ENCODE data around the gene SELENOK. TPM values are rescaled to one million over a fixed set of nuclear protein-coding genes. Genes with fewer than 3 reads are reported as not detected.

SELENOK gene
- total and polyA plus RNA-seq, 2 of the 4 experiments (the other 2 are of a cell fraction): 35.5 to 37.1 TPM

GRCh38 chr3:53890726-53891475, 758 bp downstream of the SELENOK start:
- no peak overlapping the region for H4K5ac ChIP-seq (ENCODE audit: low read depth, low read length)
- TF ChIP-seq RCOR1 (IDR thresholded peaks at IDR 0.05; ENCODE audit: insufficient replicate concordance, low read length): no peak
- TF ChIP-seq, protein P1, sequence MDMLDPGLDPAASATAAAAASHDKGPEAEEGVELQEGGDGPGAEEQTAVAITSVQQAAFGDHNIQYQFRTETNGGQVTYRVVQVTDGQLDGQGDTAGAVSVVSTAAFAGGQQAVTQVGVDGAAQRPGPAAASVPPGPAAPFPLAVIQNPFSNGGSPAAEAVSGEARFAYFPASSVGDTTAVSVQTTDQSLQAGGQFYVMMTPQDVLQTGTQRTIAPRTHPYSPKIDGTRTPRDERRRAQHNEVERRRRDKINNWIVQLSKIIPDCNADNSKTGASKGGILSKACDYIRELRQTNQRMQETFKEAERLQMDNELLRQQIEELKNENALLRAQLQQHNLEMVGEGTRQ (IDR thresholded peaks at IDR 0.05; ENCODE audit: low read depth, low read length): no peak
- TF ChIP-seq SMC3 (IDR thresholded peaks at IDR 0.05; ENCODE audit: low read depth, low read length): no peak
- TF ChIP-seq CEBPB (IDR thresholded peaks at IDR 0.05; ENCODE audit: low read depth, low read length): no peak
- no peak for TF ChIP-seq ELK1 (IDR thresholded peaks at IDR 0.05; ENCODE audit: borderline replicate concordance, low read depth, low read length)
- H3K23ac ChIP-seq (ENCODE audit: low read depth, low read length): peak overlapping the region; percentile 84
- no peak overlapping the region for H2BK15ac ChIP-seq (ENCODE audit: low read depth, low read length)
- peak overlapping the region; percentile 83 for H3K9ac ChIP-seq (ENCODE audit: low read depth, low read length)
- TSS peak; percentile 80 for BruUV-seq (replicated peaks)
- H2BK120ac ChIP-seq (ENCODE audit: low read depth, low read length): no peak overlapping the region
- peak overlapping the region; percentile 7 to 52; a peak in 2 of 4 replicates for H4K8ac ChIP-seq (ENCODE audit: low read depth in 2 of 2, low read length in 2 of 2)
- H3K56ac ChIP-seq (ENCODE audit: extremely low read depth, insufficient read depth, low read length): peak overlapping the region; percentile 71; the same call in 1 of the 2 replicates
- peak overlapping the region; percentile 43 for H3K4ac ChIP-seq (ENCODE audit: low read depth, low read length)
- H4K20me1 ChIP-seq (ENCODE audit: insufficient read depth, low read length): no peaks in the 10 kb centered on the region
- peak overlapping the region; percentile 80 for H3K4me3 ChIP-seq (ENCODE audit: insufficient read depth, low read depth, low read length)
- 15% methylated on average over 4 of the region's 21 CpGs; no CpG with 5 or more reads in 1 of the 2 experiments for WGBS, 2 experiments (ENCODE audit: extremely low coverage in 2 of 2, insufficient read length in 1 of 2)
- no peak overlapping the region for H2BK20ac ChIP-seq (ENCODE audit: low read depth, low read length)
- no peaks in the 10 kb centered on the region for H3K27me3 ChIP-seq (ENCODE audit: control insufficient read depth, insufficient read depth, low read length)
- dilution Hi-C loops (cut with HindIII; ENCODE audit: low sequenced_read_pairs, unreplicated experiment) (no loop called here), intact Hi-C loops (cut with micrococcal nuclease) (loop anchor here (1.0 kb wide), 1 partner anchor 9 kb away; the partner anchor contains the start of gene ACTR8), in situ Hi-C loops (cut with MboI; ENCODE audit: low sequenced_read_pairs) (loop anchor here (25.0 kb wide), 1 partner anchor 604 kb away; no protein-coding TSS in a partner anchor)
- 0 out of 2 replicates have a peak overlapping the region, but pooled peaks have one; percentile 11 for H3K14ac ChIP-seq (replicated peaks; ENCODE audit: low read depth, low read length)
- peak overlapping the region; percentile 35; the same call in 1 of the 2 replicates for H2AK5ac ChIP-seq (ENCODE audit: low read depth, low read length)
- peaks cover 4% of the 10 kb centered on the region for H3K36me3 ChIP-seq (ENCODE audit: control insufficient read depth, insufficient read depth, low read length)
- no peak overlapping the region for H3K18ac ChIP-seq (ENCODE audit: low read depth, low read length)
- ChIA-PET CTCF (interaction anchor here (1.0 kb wide), 1 partner anchor 48 kb away, joined by 3 read pairs; no protein-coding TSS in a partner anchor), POLR2A (ENCODE audit: unreplicated experiment) (interaction anchor here (1.4 kb wide), 1 partner anchor 9 kb away, joined by 4 read pairs; the partner anchor contains the start of gene ACTR8)
- no peaks in the 10 kb centered on the region for H3K9me3 ChIP-seq (ENCODE audit: control insufficient read depth, insufficient read depth, low read length)
- H3K9me1 ChIP-seq (ENCODE audit: insufficient read depth, low read length): no peaks in the 10 kb centered on the region
- H4K91ac ChIP-seq (ENCODE audit: insufficient read depth, low read depth, low read length): peak overlapping the region; percentile 26; the same call in 1 of the 2 replicates
- H2BK5ac ChIP-seq (ENCODE audit: low read depth, low read length, poor library complexity, severe bottlenecking): peak overlapping the region; percentile 6
- peak overlapping the region; percentile 92 for H2AK9ac ChIP-seq (replicated peaks; ENCODE audit: low read depth, low read length, poor library complexity)
- peak overlapping the region; percentile 85 for H3K4me2 ChIP-seq (ENCODE audit: low read depth, low read length)
- peaks cover 2% of the 10 kb centered on the region; the same call in 1 of the 2 replicates for H3K4me1 ChIP-seq (ENCODE audit: control insufficient read depth, insufficient read depth, low read length)
- DNase-seq: peak; percentile 42
- ATAC-seq (ENCODE audit: low read depth): no peak
- H3K27ac ChIP-seq (ENCODE audit: insufficient read depth, low read length): peak overlapping the region; percentile 67
- H2AFZ ChIP-seq (replicated peaks; ENCODE audit: low read length, poor library complexity): peak overlapping the region; percentile 94
- peaks cover 6 to 33% of the 10 kb centered on the region in 2 experiments; a peak in 3 of 4 replicates for H3K79me1 ChIP-seq (ENCODE audit: low read depth in 1 of 2, low read length in 2 of 2)

Measured in IMR-90 (cell line).